Activated B cell treated with CpG ODN at 0.5 μM for 24 hours (primary cell): Measurements from ENCODE around the gene SMAGP. TPM values are rescaled to one million over a fixed set of nuclear protein-coding genes. Genes with fewer than 3 reads are reported as not detected.

ENCODE experiments used
- ATAC-seq: fragments of 200-7000 bp; cut with Tn5 transposase; one replicate; pipeline ENCODE4 v1.10.0; 2021; ENCODE audit warnings: low read depth, mild to moderate bottlenecking, moderate library complexity
- CTCF ChIA-PET: fragments of 350-600 bp; sonication (Branson Sonifier 250); formaldehyde crosslinking; loops from one replicate; lab custom pipeline; 2021; ENCODE audit warnings: antibody characterized with exemption; lab: Charles Lee
- POLR2A ChIA-PET: fragments of 350-600 bp; sonication (Branson Sonifier 250); formaldehyde crosslinking; loops from one replicate; lab custom pipeline; 2021; ENCODE audit warnings: antibody characterized with exemption; lab: Charles Lee
- DNase-seq: peaks from one replicate; pipeline ENCODE4 v3.0.0; 2022
- H3K27ac Mint-ChIP-seq: one replicate; pipeline ENCODE4 v1.8.0; 2020; ENCODE audit warnings: mixed read lengths
- H3K27me3 Mint-ChIP-seq: one replicate; pipeline ENCODE4 v1.8.0; 2021; ENCODE audit warnings: mixed read lengths
- H3K36me3 Mint-ChIP-seq: one replicate; pipeline ENCODE4 v1.8.0; 2021; ENCODE audit warnings: low read depth, mixed read lengths
- H3K4me1 Mint-ChIP-seq: one replicate; pipeline ENCODE4 v1.8.0; 2021; ENCODE audit warnings: mixed read lengths
- H3K4me3 Mint-ChIP-seq: one replicate; pipeline ENCODE4 v1.8.0; 2020; ENCODE audit warnings: mild to moderate bottlenecking, mixed read lengths
- H3K9me3 Mint-ChIP-seq: one replicate; pipeline ENCODE4 v1.8.0; 2020; ENCODE audit warnings: mixed read lengths
- intact Hi-C: fragments of 100-400 bp; cut with micrococcal nuclease; formaldehyde crosslinking; loops from one replicate; pipeline ENCODE4 v1.15.1; 2024
- total RNA-seq: library from RNA; stranded (reverse); gene quantifications from 2 replicates; pipeline ENCODE4 v1.2.3, GENCODE V29; 2022
- TF ChIP-seq, protein P1 (sequence below): fragments of 200-600 bp; IDR thresholded peaks from one replicate; pipeline ENCODE4 v1.8.0; 2022; ENCODE audit warnings: antibody characterized with exemption, mild to moderate bottlenecking

Gene SMAGP
- total RNA-seq, 1 donor from 2014 or later = 11.5 TPM

DNA sequence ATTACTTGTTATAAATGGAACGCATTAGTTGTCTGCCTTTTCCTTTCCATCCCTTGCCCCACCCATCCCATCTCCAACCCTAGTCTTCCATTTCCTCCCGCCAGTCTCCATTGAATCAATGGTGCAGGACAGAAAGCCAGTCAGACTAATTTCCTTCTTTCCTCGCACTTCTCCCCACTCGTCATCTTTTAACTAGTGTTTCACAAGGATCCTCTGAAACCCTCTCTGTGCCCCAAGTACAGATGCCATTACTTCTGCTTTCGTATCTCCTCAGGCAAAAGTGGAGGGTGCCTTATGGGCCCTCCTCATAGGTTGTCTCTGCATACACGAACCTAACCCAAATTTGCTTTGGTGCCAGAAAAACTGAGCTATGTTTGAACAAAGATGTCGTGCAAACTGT lies 27.3 kb downstream of the SMAGP start:
- peaks cover 64% of the 10 kb centered on the region for H3K36me3 Mint-ChIP-seq
- ChIA-PET POLR2A (interaction anchor here (0.9 to 2.4 kb wide), 2 partner anchors 19 to 25 kb away, joined by 4 to 12 read pairs; partner anchors contain the start of gene POU6F1), CTCF (interaction anchor here (1.1 kb wide), 1 partner anchor 27 kb away, joined by 3 read pairs; no protein-coding TSS in a partner anchor)
- TF ChIP-seq, protein P1, sequence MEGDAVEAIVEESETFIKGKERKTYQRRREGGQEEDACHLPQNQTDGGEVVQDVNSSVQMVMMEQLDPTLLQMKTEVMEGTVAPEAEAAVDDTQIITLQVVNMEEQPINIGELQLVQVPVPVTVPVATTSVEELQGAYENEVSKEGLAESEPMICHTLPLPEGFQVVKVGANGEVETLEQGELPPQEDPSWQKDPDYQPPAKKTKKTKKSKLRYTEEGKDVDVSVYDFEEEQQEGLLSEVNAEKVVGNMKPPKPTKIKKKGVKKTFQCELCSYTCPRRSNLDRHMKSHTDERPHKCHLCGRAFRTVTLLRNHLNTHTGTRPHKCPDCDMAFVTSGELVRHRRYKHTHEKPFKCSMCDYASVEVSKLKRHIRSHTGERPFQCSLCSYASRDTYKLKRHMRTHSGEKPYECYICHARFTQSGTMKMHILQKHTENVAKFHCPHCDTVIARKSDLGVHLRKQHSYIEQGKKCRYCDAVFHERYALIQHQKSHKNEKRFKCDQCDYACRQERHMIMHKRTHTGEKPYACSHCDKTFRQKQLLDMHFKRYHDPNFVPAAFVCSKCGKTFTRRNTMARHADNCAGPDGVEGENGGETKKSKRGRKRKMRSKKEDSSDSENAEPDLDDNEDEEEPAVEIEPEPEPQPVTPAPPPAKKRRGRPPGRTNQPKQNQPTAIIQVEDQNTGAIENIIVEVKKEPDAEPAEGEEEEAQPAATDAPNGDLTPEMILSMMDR = no peak
- intact Hi-C loops = no loop called here
- DNase-seq (no peak), ATAC-seq (no peak)
- H3K27ac Mint-ChIP-seq = peak overlapping the region; percentile 30
- no peaks in the 10 kb centered on the region for H3K9me3 Mint-ChIP-seq
- H3K4me1 Mint-ChIP-seq = peaks cover 69% of the 10 kb centered on the region
- peak overlapping the region; percentile 16 for H3K4me3 Mint-ChIP-seq
- no peaks in the 10 kb centered on the region for H3K27me3 Mint-ChIP-seq

- ChIA-PET CTCF (interaction anchor here (1.0 kb wide), 1 partner anchor 24 kb away, joined by 3 read pairs; the partner anchor contains the start of gene POU6F1), POLR2A (interaction anchor here (0.8 to 6.0 kb wide), 2 partner anchors 25 to 150 kb away, joined by 3 to 198 read pairs; partner anchors contain the start of gene POU6F1)
- ATAC-seq (no peak), DNase-seq (no peak)
- Mint-ChIP-seq H3K9me3 (no peaks in the 10 kb centered on the region), H3K27me3 (no peaks in the 10 kb centered on the region), H3K4me3 (peak overlapping the region; percentile 53), H3K4me1 (peaks cover 63% of the 10 kb centered on the region), H3K36me3 (peaks cover 64% of the 10 kb centered on the region), H3K27ac (no peak overlapping the region)
- intact Hi-C loops = no loop called here
- TF ChIP-seq, protein P1 = no peak
These were observed 28.1 kb downstream of the SMAGP start for GRCh38 chr12:51242120-51242519.

- Mint-ChIP-seq H3K27me3 (no peaks in the 10 kb centered on the region), H3K4me1 (peaks cover 52% of the 10 kb centered on the region), H3K27ac (peak overlapping the region; percentile 100), H3K36me3 (peaks cover 60% of the 10 kb centered on the region), H3K4me3 (peak overlapping the region; percentile 98), H3K9me3 (no peaks in the 10 kb centered on the region)
- CTCF ChIA-PET = interaction anchor here (0.8 kb wide), 1 partner anchor 23 kb away, joined by 3 read pairs; the partner anchor contains the start of gene POU6F1
- POLR2A ChIA-PET = interaction anchor here (0.7 to 6.0 kb wide), 3 partner anchors 10 to 128 kb away, joined by 3 to 198 read pairs (median 6); partner anchors contain the start of gene POU6F1
- intact Hi-C loops = no loop called here
- TF ChIP-seq, protein P1 = no peak
- ATAC-seq (no peak), DNase-seq (no peak)
These were observed 29.2 kb downstream of the SMAGP start for GRCh38 chr12:51240971-51241370.

DNA sequence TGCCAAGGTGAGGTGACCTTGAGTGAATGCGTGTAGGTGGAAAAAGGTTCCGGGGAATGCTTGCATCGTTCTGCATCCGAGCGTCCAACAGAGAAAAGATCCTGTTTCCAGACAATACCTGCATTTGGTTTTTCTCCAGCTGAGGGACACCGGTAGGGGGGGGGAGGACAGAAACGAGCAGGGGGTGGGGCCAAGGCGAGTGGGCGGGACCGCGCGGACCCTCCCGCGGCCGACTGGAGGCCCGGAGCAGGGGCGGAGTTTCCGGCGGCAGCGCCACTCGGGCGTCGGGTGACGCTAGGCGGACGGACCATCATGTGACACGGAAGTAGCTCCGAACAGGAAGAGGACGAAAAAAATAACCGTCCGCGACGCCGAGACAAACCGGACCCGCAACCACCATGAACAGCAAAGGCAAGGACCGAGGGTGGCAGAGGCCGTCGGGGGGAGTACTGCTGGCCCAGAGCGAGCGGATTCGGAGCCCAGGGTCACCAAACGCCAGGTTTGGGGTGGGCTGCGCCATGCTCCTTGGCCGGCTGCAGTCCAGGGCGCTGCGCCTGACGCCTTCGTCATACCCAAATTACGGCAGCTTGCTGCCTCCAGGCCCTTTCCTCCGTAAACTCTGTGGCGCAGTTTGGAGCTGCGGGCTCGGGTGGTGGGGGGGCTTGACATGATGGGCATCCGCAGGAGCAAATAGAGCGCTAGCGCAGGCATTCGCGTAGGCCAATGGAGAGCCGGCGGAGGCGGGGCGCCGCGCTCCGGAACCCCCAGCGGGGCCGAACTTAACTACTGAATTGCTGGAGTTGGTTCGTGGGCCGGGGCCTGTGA lies 31.5 kb downstream of the SMAGP start, which contains the start of gene DAZAP2:
TSS of gene DAZAP2 (plus strand) at position 317 of the 825 bp plus-strand sequence. CDS start at position 399, 82 bp downstream.
- H3K27me3 Mint-ChIP-seq = no peaks in the 10 kb centered on the region
- CTCF ChIA-PET = interaction anchor here (0.7 to 1.5 kb wide), 3 partner anchors 20 to 102 kb away, joined by 3 to 8 read pairs (median 6); partner anchors contain the start of gene POU6F1
- POLR2A ChIA-PET = interaction anchor here (0.5 to 6.0 kb wide), 50 partner anchors 9 to 1613 kb away, joined by 3 to 198 read pairs (median 4); partner anchors contain the start of genes ATF1, BIN2, CERS5 and COX14
- peak within 1 kb of the TSS; percentile 98 for H3K4me3 Mint-ChIP-seq
- TF ChIP-seq, protein P1 = no peak
- peak within 1 kb of the TSS; percentile 100 for H3K27ac Mint-ChIP-seq
- intact Hi-C loops = loop anchor here (1.0 to 10.0 kb wide), 9 partner anchors 9 to 1214 kb away; partner anchors contain the start of genes BIN2, CSRNP2, LETMD1 and POU6F1
- peaks cover 43% of the 10 kb centered on the region for H3K4me1 Mint-ChIP-seq
- no peaks in the 10 kb centered on the region for H3K9me3 Mint-ChIP-seq
- DNase-seq = peak; percentile 89
- peak; percentile 91 for ATAC-seq
- peaks cover 42% of the 10 kb centered on the region for H3K36me3 Mint-ChIP-seq
